ENCODE measurements around the gene ANGEL2.
"Not testable (repeated sequence)": the region's sequence is repeated elsewhere in the genome, so short reads cannot be mapped to it uniquely, and the experiment has no call there.

ANGEL2 gene, protein sequence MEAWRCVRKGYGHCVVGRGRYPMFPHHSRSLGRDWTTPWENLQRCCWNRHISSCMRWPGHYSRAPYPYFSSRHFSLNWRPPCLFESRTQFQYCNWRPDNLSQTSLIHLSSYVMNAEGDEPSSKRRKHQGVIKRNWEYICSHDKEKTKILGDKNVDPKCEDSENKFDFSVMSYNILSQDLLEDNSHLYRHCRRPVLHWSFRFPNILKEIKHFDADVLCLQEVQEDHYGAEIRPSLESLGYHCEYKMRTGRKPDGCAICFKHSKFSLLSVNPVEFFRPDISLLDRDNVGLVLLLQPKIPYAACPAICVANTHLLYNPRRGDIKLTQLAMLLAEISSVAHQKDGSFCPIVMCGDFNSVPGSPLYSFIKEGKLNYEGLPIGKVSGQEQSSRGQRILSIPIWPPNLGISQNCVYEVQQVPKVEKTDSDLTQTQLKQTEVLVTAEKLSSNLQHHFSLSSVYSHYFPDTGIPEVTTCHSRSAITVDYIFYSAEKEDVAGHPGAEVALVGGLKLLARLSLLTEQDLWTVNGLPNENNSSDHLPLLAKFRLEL

DNA sequence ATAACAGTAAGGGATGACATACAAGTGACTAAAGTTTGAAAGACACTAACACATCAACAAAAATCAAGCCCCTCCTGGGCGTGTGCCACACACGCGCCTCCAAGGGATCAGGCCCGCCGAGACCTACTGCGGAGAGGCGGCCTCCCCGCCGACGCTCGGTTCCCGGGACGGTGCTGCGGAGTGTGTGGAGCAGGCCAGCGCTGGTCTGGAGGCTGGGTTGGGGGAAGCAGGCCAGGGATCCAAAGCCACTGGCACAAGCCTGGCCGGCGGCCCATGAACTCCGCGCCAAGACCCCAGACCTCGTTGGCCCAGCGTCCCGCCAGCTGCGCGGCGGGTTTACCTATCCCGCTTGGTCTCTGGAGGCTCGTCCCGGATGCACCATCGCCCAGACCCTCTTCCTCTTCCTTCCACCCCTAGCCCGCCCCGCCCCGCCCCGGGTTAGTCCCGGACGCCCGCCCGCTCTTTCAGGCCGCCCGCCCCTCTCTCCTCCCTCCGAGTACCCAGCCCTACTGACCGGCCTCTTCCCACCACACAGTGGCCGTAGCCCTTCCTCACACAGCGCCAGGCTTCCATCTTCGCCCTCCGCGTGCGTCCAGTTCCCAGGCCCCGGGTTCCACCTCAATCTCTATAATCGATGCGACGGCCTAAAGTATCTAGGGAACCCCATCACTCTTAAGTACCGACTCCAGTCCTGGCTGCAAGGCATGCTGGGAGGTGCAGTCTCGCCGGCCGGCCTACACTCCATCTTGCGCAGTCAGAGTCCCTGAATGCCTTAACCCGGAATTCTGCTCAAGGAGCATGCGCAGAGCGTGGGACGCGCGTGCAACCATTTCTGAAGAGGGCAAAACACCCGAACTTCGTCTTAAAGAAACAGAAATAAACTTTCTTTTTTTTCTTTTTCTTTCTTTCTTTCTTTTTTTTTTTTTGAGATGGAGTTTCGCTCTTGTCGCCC is at the start of gene ANGEL2:
Gene ANGEL2 (minus strand): TSS at position 769 of the 952 bp plus-strand sequence. CDS start 196 bp downstream, at position 573.
- DNase-seq = peak; percentile 95

DNA sequence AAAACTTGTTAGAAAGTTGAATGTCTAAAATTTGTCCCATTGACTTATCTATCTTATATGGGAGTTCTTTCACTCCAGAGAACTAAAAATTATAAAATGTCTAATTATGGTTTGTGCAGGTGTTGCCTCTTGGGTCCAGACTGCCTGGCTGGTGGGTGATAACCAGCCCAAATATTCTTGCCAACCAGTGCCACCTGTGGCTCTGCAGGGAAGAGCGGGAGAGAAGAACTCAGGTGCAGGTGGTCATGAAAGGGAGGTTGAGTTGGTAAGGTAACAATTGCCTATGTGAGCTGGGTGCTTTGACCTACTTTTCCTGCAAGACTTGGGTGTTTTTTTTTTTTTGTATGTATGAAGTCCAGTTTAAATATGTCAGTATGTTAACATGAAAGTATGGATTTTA is 45.6 kb upstream of the ANGEL2 start:
- no peak for DNase-seq

DNA sequence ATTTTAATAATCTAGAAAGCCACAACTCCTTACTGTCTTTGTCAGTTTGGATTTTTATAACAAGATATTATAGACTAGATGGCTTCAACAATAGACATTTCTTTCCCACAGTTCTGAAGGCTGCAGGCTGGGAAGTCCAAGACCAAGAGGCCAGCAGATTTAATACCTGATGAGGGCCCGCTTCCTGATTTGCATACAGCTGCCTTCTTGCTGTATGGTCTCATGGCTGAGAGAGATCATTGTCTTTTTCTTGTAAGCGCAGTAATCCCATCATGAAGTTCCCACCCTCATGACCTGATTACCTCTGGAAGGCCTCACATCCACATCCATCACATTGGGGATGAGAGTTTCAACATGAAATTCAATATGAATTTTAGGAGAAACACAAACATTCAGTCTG is 45.2 kb upstream of the ANGEL2 start:
- DNase-seq = no peak

DNA sequence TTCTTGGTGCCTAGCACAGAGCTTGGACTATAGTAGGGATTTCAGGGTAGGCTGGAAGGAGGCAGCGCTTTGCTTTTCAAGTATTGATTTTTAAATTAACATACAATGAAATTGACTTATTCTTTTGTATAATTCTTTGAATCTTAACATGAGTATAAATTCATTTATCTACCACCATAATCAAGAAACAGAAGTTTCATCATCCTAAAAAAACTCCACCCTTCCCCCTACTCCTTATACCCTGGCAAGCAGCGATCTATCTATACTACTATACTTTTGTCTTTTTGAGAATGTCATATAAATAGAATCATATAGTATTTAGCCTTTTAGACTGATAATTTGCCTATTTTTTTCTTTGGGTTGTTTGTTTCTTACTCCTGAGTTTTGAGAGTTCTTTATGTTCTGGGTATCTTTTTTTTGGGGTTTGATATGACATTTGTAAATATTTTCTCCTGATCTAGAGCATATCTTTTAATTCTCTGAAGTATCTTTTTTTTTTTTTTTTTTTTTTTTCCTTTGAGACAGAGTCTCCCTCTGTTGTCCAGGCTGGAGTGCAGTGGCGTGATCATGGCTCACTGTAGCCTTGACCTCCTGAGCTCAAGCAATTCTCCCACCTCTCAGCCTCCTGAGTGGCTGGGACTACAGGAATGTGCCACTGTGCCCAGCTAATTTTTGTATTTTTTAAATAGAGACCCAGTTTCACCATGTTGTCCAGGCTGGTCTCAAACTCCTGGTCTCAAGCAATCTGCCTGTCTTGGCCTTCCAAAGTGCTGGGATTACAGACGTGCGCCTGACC is 41.8 kb upstream of the ANGEL2 start:
- DNase-seq = no peak

DNA sequence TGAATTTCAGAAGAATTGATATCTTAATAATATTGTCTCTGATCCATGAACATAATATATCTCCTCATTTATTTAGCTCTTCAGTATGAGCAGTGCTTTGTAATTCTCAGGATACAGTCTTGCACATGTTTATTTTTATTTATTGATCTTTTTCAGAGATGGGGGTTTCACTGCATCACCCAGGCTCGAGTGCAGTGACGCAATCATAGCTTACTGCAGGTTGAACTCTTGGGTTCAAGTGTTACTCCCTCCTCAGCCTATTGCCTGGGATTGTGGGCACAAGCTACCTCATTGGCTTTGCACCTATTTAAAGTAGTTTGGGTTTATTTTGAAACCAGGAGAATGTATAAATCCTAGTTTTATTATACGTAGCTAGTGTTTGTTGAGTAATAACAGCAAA is 40.1 kb upstream of the ANGEL2 start:
- DNase-seq = no peak

DNA sequence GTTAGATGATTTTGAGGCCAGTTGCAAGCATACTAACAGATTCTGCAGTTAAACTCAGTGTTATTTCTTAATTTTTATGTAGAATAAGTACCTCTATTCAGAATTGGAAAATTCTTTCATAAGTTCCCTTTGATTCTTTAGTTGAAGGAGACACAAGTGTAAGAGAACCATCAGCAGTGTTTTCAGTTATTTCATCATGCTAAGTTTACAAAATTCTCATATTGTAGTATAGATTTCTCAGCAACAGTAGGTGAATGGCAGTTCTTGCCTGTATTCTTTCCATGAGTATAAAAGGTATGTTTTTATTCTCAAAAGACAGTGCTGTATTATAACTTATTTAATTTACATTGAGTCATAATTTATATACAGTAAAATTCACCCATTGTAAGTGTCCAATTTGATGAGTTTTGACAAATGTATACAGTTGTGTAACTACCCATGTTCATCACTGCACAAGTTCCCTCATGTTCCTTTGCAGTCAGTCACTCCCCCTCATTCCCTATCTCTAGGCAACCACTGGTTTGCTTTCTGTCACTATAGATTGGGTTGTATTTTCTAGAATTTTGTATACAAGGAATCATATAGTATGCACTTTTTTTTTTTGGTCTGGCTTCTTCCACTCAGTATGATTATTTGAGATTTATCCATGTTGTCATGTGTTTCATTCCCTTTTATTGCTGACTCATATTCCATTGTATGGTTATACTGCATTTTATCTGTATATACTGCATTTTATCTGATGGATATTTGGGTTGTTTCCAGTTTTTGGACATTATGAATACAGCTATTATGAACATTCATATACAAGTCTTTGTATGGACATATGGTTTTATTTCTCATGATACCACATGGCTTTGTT is 39.3 kb upstream of the ANGEL2 start:
- no peak for DNase-seq

DNA sequence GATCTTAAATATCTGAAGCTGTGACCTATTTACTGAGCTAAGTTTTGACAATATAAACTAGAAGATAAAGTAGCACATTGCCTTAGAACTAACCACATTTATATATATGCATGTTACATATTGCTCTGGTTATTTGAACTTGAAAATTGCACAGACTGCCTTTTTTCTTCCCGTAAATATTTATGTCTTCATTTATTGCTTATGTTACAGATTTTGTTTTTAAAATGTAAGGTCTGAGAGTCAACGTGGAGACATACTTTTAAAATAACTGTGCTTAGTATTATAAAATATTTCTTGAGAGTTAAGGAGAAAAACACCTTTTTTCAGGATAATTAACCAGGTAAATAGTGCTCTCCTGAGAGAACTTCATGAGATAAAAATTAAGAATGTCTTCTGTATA is 38.5 kb upstream of the ANGEL2 start:
- DNase-seq = no peak

DNA sequence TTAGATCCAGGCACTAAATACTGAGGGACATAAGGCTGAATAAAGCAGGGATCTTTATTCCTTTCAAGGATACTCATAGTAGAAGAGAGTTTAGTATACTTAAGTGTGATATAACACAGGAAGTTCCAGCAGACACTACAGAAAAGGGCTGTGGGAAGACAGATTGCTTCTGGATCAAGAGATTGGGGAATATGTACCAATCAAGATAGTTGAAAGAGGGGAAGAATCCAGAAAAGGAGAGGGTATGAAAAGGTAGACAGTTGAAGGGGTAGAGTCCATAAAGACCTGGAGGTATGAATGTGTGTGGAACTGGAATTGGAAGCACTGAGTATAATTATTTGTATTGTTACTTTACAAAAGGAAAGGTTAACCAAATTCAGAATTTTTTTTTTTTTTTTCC is 37.8 kb upstream of the ANGEL2 start:
- DNase-seq = no peak

DNA sequence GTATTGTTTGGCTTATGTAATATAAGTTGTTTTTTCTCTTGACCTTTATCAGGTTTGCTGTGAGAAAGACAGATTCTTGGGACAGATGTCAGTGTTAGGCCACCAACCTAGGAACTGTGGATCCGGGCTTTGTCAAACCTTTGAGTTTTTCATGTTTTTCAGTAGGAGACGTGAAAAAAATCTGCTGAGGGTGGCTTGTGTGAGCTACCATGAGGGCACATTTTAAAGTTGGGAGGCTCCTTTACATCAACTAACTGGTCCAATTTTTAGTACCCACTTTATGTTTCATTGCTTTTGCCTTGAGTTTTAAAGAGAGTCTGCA is 36.2 kb upstream of the ANGEL2 start:
- DNase-seq = no peak

DNA sequence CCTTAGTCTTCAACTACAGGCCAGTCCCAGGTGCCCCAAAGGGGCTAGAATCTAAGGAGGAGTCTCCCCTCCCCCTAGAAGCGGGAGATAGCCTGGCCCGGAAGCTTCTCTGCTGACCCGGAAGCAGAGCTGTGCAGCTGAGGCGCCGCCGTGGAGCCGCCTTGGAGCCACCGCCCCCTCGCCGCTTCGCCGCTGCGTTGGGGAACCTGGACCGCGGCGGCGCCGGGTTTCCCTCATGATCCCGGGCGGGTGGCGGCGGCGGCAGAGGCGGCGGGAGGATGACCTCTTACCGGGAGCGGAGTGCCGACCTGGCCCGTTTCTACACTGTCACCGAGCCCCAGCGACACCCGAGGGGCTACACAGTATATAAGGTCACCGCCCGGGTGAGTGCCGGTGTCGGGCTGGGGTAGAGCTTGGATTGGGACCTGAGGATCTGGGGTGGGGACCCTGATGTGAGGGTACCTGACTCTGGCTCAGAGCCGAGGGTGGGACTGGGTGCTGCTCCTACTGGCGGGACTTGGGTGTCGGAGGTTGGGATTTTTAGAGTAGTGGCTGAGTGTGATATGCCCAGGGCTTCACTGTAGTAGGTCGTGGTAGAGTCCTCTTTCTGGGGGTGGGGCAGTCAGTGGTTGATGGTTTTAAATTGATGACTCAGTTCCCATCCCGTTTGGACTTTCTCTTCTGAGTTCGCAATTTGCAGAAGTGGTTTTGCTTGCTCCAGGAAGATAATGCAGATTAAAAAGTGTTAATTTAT is 35.6 kb upstream of the ANGEL2 start, which contains the start of gene RPS6KC1:
Gene RPS6KC1 (plus strand): TSS at position 115 of the 754 bp plus-strand sequence. CDS start 164 bp downstream, at position 279.
- peak; percentile 91 for DNase-seq

DNA sequence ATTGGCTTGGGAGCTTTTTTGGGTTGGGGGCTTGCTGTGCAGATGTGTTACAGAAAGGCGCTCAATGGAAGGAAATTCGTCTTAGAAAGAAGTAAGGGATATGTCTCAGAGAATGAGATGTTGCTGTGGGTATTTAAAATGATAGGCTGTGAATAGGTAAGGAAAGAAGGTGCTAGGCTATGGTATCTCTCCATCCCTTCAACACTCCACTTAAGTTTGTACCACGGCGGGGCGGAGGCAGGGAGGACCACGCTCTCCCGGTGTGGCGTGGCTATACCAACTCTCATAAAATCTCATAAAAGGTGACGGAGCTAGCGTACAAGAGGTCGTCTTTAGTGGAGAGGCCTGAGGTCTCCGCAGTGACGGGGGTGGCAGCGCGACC is 35.1 kb upstream of the ANGEL2 start:
- no peak for DNase-seq

DNA sequence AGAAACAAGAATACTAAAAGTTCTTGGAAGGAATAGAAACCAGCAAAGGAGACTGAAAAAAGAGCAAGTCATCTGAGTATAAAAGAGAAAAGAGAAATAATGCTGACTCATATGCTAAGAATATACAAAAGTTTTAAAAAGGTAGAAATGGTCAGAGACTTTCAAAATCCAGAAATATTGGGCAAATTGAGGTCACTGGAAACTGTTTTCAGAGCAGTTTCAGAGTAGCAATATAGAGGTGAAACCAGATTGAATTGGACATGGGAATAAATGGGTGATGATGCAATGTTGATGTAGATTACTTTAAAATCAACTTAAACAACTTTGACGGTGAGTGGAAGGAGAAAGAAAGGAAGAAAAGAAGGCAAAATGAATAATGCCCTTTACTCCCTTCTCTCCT is 33.6 kb upstream of the ANGEL2 start:
- DNase-seq = no peak

DNA sequence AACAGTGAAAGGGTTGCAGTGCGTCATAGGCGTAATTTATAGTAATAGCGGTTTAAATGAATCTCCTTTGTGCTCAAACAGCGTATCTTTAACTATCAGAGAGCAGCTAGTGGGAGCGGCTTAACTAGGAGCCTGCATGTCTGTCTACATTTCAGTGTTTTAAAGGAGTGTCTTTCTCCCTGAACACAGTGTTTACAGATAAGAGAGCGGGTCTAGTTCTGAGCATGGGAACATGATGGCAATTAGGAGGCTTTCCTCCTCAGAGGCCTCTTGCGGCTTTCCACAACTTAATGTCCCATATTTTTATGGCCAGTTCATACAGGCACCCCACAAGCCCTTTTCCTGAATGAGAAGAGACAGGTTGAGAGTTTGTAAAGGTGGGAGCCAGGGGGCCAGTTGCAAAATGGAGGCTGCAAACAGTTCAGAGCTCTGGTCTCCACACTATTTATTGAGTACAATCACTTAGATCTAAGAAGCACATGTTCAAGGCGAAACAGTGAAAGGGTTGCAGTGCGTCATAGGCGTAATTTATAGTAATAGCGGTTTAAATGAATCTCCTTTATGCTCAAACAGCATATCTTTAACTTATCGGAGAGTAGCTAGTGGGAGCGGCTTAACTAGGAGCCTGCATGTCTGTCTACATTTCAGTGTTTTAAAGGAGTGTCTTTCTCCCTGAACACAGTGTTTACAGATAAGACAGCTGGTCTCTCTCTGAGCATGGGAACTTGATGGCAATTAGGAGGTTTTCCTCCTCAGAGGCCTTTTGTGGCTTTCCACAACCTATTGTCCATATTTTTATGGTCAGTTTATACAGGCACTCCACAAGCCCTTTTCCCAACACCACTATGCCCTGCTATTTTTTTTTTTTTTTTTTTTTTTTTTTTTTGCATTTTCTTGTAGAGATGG is 29.9 kb upstream of the ANGEL2 start:
- not testable (repeated sequence) for DNase-seq

DNA sequence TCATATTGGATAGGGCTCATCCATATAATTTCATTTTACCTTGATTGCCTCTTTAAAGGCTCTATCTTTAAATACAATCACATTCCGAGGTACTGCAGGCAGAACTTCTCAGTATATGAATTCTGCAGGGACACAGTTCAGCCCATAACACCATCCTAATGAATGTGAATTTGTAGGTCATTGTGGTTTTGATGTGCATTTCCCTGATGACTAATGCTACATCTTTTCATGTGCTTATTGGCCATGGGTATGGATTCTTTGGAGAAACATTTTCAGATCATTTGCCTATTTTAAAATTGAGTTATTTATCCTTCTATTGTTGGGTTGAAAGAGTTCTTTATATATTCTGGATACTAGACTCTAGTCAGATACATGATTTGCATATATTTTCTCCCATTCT is 25.8 kb upstream of the ANGEL2 start:
- no peak for DNase-seq

DNA sequence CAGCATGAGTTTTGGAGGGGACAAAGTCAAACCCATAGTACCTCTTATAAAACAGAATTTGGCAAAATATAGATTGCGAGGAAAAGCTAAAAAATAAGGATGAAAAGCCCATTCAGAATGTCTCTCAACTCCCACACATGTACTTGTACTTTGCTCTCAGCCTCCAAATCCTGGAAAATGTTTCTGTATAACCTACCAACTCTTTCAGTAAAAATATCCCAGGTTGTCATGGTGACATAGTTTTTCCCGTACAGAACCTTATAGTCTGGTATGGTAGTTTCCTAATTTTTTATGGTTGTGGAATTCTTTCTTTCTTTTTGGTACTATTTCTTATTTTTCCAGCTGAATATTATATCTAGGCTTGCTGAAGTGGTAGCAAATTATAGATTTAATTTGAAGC is 19.9 kb upstream of the ANGEL2 start:
- no peak for DNase-seq

DNA sequence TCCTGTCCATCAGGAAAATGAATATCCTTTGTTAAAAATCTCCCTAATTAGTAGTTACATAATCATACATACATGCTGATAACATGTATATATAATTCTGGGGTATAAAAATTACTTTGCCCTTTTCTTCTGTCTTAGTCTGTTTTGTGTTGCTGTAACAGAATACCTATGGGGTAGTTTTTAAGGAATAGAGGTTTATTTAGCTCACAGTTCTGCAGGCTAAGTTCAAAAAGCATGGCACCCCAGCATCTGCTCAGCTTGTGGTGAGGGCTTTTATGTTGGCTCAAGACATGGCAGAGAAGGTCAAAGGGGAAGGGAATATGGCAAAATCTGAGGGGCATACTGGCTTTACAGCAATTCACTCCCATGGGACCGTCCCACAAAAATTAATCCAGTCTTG is 19.0 kb upstream of the ANGEL2 start:
- DNase-seq = no peak

DNA sequence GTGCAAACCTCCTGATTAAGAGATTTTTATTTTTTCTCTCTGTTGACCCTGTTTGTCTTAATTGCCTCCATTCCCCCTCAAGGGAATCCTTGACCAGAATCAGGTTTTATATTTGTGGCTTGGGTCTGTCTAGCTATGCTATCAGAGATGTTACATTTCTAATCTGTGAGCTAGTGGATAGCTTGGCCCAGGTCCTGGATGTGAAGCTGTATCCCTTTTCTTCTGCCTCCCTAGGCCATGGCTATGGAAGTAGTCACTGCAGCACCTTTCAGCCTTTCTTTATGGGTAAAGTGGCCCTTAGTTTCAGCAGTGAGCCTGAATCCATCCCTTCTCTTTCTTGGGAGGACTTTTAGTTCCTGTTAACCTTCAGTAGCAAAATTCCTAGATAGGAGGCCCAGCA is 17.0 kb upstream of the ANGEL2 start:
- no peak for DNase-seq

DNA sequence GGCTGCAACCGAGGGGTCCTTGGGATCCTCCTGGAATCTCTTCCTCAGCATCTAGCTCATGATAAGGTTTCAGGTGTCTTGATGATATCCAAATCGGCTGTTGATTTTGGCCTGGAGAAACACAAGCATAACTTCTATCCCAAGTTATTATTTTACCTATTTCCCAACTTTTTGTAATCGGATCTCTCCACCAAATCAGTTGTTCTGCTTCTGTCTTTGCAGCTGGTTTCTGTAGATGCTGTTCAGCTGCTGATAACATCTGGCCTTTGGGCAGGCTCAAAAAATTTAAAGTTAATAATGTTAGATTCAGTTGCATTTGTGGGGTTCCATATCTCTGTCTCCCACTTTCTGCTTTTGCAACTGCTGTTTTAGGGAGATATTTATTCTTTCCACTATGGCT is 11.4 kb upstream of the ANGEL2 start:
- not testable (repeated sequence) for DNase-seq

DNA sequence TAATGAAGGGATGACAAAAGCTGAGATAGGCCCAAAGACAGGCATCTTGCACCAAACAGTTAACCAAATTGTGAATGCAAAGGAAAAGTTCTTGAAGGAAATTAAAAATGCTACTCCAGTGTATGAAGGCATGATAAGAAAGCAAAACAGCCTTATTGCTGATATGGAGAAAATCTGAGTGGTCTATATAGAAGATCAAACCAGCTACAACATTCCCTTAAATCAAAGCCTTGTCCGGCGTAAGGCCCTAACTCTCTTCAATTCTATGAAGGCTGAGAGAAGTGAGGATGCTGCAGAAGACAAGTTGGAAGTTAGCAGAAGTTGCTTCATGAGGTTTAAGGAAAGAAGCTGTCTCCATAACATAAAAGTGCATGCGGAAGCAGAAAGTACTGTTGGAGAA is 4.3 kb upstream of the ANGEL2 start:
- no peak for DNase-seq

DNA sequence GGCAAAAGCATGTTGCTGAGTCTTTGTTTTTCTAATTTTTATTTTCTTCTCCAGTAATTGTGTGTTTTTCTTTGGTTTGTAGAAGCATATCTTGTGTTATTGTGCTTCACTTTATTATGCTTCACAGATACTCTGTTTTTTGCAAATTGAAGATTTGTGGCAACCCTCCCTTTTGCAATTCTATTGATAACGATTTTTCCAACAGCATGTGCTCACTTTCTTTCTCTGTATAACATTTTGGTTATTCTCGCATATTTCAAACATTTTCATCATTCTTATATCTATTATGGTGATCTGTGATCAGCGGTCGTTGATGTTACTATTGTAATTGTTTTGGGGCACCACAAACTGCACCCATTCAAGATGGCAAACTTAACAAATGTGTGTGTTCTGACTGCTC is 3.8 kb upstream of the ANGEL2 start:
- no peak for DNase-seq
